Measurements from ENCODE around the gene SPCS1. TPM values are rescaled to one million over a fixed set of nuclear protein-coding genes. Genes with fewer than 3 reads are reported as not detected.

Gene SPCS1
- polyA plus RNA-seq, 2 of the 4 experiments (the other 2 are of a cell fraction), result 180 to 184 TPM

- no peak for DNase-seq (ENCODE audit: low read depth in 1 of 2, low spot score in 1 of 2)
- no peak for FAIRE-seq
- 87% methylated on average over 3 of the region's 3 CpGs for WGBS (ENCODE audit: missing lambda C conversion rate)
- Histone ChIP-seq H3K27ac (no peak overlapping the region), H3K4me3 (no peak overlapping the region), H3K4me1 (peaks cover 30% of the 10 kb centered on the region; the same call in 2 of the 3 replicates), H3K4me2 (no peak overlapping the region), H3K9me3 (no peaks in the 10 kb centered on the region)
- ChIA-PET CTCF (no interaction called here), POLR2A (no interaction called here)
- TF ChIP-seq, protein P1, sequence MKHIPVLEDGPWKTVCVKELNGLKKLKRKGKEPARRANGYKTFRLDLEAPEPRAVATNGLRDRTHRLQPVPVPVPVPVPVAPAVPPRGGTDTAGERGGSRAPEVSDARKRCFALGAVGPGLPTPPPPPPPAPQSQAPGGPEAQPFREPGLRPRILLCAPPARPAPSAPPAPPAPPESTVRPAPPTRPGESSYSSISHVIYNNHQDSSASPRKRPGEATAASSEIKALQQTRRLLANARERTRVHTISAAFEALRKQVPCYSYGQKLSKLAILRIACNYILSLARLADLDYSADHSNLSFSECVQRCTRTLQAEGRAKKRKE (CRISPR knock-in tag; IDR thresholded peaks at IDR 0.05; ENCODE audit: low read depth), result no peak
- no peak for TF ChIP-seq RARB (CRISPR knock-in tag; IDR thresholded peaks at IDR 0.05)
- TF ChIP-seq HEYL (CRISPR knock-in tag; IDR thresholded peaks at IDR 0.05), result no peak
- no peak for TF ChIP-seq CHD4 (IDR thresholded peaks at IDR 0.05; ENCODE audit: borderline replicate concordance)
- TF ChIP-seq GATA3 (IDR thresholded peaks at IDR 0.05; ENCODE audit: borderline replicate concordance), result no peak
- no peak for TF ChIP-seq CBX8 (IDR thresholded peaks at IDR 0.05)
- no peak for ATAC-seq
Measured at GRCh38 chr3:52689151-52689550, 16.8 kb upstream of the SPCS1 start.

DNA sequence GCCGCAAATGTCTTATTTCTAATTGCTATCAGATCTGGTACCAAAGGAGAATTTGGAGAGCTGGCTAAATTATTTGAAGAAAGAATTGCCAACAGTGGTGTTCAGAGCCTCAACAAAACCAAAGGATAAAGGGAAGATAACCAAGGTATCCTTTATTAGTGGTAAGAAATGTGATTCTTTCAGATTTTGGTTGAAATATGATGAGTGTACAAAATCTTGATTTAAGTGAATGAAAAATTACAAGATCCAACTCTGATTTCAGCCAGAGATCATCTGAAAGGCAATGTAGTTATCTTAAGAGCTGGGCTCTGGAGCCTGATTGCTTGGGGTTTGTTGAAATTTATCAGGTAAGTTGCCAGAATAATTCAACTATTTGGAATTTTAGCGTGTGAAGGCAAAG lies 15.3 kb upstream of the SPCS1 start:
- H3K27ac ChIP-seq, result no peak overlapping the region
- FAIRE-seq (no peak), DNase-seq (ENCODE audit: low read depth in 1 of 2, low spot score in 1 of 2) (no peak), ATAC-seq (no peak)
- H3K4me1 ChIP-seq, result peaks cover 24% of the 10 kb centered on the region; the same call in 2 of the 3 replicates
- POLR2A ChIA-PET, result interaction anchor here (1.4 kb wide), 1 partner anchor 15 kb away, joined by 6 read pairs; the partner anchor contains the start of genes GLT8D1 and SPCS1
- no peaks in the 10 kb centered on the region for H3K9me3 ChIP-seq
- 86% methylated on average over 2 of the region's 2 CpGs for WGBS (ENCODE audit: missing lambda C conversion rate)
- TF ChIP-seq RCOR1 (IDR thresholded peaks at IDR 0.05; ENCODE audit: low read depth, low read length), result no peak
- peak; percentile 65 for TF ChIP-seq MAFK (IDR thresholded peaks at IDR 0.05; ENCODE audit: partially characterized antibody)
- CTCF ChIA-PET, result interaction anchor here (0.6 to 1.6 kb wide), 2 partner anchors 91 to 244 kb away, joined by 3 to 4 read pairs; no protein-coding TSS in a partner anchor
- no peak overlapping the region for H3K4me3 ChIP-seq
- no peak overlapping the region for H3K4me2 ChIP-seq

DNA sequence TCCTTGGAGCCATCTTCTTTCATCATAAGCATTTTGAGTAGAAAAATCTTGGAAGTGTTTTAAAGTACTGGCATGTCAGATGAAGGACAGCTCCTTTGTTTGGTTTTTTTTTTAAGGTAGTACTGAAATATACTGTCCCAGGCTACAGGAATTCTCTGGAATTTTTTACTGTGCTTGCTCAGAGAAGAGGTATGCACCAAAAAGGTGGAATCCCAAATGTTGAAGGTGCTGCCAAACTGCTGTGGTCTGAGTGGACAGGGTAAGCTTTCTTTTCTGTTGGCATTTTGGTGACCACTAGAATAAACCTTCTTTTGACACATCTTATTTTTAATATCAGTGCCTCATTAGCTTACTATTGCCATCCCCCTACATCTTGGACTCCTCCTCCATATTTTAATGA lies 12.8 kb upstream of the SPCS1 start:
- H3K27ac ChIP-seq, result no peak overlapping the region

More for the DNA sequence above, 12.8 kb upstream of the SPCS1 start:
- TF ChIP-seq POLR2AphosphoS2 (conservative IDR thresholded peaks at IDR 0.05; ENCODE audit: low read length) (no peak), RFX5 (IDR thresholded peaks at IDR 0.05) (no peak), GATA3 (IDR thresholded peaks at IDR 0.05; ENCODE audit: borderline replicate concordance) (no peak), RNF2 (IDR thresholded peaks at IDR 0.05; ENCODE audit: borderline replicate concordance, low read depth) (no peak), HOXA7 (CRISPR knock-in tag; IDR thresholded peaks at IDR 0.05) (no peak), SMC3 (IDR thresholded peaks at IDR 0.05) (no peak), MYC (IDR thresholded peaks at IDR 0.05; ENCODE audit: borderline replicate concordance, low read length) (no peak), NFE2L2 (conservative IDR thresholded peaks at IDR 0.05; ENCODE audit: low read length) (no peak), SREBF2 (IDR thresholded peaks at IDR 0.05) (no peak), MAZ (IDR thresholded peaks at IDR 0.05; ENCODE audit: borderline replicate concordance, low read depth, low read length) (no peak), ELK1 (IDR thresholded peaks at IDR 0.05; ENCODE audit: low read depth, low read length) (no peak), EHF (CRISPR knock-in tag; IDR thresholded peaks at IDR 0.05) (no peak), KDM5A (IDR thresholded peaks at IDR 0.05) (no peak), JUN (IDR thresholded peaks at IDR 0.05) (no peak), CHD2 (IDR thresholded peaks at IDR 0.05; ENCODE audit: low read length, partially characterized antibody) (no peak)
- TF ChIP-seq, protein P2, sequence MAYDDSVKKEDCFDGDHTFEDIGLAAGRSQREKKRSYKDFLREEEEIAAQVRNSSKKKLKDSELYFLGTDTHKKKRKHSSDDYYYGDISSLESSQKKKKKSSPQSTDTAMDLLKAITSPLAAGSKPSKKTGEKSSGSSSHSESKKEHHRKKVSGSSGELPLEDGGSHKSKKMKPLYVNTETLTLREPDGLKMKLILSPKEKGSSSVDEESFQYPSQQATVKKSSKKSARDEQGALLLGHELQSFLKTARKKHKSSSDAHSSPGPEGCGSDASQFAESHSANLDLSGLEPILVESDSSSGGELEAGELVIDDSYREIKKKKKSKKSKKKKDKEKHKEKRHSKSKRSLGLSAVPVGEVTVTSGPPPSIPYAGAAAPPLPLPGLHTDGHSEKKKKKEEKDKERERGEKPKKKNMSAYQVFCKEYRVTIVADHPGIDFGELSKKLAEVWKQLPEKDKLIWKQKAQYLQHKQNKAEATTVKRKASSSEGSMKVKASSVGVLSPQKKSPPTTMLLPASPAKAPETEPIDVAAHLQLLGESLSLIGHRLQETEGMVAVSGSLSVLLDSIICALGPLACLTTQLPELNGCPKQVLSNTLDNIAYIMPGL (CRISPR knock-in tag; IDR thresholded peaks at IDR 0.05; ENCODE audit: borderline replicate concordance), result no peak
- ChIA-PET CTCF (no interaction called here), POLR2A (interaction anchor here (0.6 kb wide), 1 partner anchor 157 kb away, joined by 3 read pairs; the partner anchor contains the start of gene UQCC5)
- Histone ChIP-seq H3K4me1 (peaks cover 13% of the 10 kb centered on the region; the same call in 2 of the 3 replicates), H3K9me3 (no peaks in the 10 kb centered on the region), H3K4me2 (no peak overlapping the region), H3K4me3 (no peak overlapping the region)
- ATAC-seq (no peak), DNase-seq (ENCODE audit: low read depth in 1 of 2, low spot score in 1 of 2) (no peak), FAIRE-seq (no peak)
